Measurements from ENCODE around the gene SREBF2.

GRCh38 chr22:41909310-41910049 is 76.6 kb downstream of the SREBF2 start:
- TF ChIP-seq EZH2 (IDR thresholded peaks at IDR 0.05; ENCODE audit: borderline replicate concordance, low read length) (no peak), CTCF (IDR thresholded peaks at IDR 0.05; ENCODE audit: low read length) (no peak)
